ENCODE measurements around the gene KRTAP19-5.

DNA sequence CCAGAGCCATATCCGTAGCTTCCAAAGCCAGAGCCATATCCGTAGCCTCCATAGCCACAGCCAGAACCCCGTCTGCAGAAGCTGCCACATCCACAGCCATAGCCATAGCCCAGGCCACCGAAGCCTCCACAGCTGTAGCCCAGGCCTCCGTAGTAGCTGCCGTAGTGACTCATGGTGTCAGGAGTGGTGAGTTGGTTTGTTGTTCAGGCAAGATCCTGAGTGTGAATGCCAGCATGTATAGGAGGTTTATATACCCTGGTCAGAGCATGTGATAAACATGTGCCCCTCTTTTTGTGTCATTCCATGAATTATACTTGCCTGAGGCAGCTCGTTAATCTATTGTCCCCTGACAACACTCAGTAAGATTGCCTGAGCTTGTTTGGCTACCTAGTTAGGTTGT lies 21.8 kb downstream of the KRTAP19-5 start, which contains the start of gene KRTAP19-1:
- TF ChIP-seq, protein P1, sequence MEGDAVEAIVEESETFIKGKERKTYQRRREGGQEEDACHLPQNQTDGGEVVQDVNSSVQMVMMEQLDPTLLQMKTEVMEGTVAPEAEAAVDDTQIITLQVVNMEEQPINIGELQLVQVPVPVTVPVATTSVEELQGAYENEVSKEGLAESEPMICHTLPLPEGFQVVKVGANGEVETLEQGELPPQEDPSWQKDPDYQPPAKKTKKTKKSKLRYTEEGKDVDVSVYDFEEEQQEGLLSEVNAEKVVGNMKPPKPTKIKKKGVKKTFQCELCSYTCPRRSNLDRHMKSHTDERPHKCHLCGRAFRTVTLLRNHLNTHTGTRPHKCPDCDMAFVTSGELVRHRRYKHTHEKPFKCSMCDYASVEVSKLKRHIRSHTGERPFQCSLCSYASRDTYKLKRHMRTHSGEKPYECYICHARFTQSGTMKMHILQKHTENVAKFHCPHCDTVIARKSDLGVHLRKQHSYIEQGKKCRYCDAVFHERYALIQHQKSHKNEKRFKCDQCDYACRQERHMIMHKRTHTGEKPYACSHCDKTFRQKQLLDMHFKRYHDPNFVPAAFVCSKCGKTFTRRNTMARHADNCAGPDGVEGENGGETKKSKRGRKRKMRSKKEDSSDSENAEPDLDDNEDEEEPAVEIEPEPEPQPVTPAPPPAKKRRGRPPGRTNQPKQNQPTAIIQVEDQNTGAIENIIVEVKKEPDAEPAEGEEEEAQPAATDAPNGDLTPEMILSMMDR (IDR thresholded peaks at IDR 0.05), result no peak
- TF ChIP-seq POLR2A (IDR thresholded peaks at IDR 0.05), result no peak
